Measurements from ENCODE around the gene OR4K17.

- no peak for TF ChIP-seq CTCF (IDR thresholded peaks at IDR 0.05; ENCODE audit: low read depth, low read length, poor library complexity, severe bottlenecking)
- no peak for TF ChIP-seq EZH2phosphoT487 (IDR thresholded peaks at IDR 0.05; ENCODE audit: borderline replicate concordance, low read length)
Observed at GRCh38 chr14:20164462-20164861, 53.9 kb downstream of the OR4K17 start.
